ENCODE measurements around the gene CTNND2.

Gene CTNND2

DNA sequence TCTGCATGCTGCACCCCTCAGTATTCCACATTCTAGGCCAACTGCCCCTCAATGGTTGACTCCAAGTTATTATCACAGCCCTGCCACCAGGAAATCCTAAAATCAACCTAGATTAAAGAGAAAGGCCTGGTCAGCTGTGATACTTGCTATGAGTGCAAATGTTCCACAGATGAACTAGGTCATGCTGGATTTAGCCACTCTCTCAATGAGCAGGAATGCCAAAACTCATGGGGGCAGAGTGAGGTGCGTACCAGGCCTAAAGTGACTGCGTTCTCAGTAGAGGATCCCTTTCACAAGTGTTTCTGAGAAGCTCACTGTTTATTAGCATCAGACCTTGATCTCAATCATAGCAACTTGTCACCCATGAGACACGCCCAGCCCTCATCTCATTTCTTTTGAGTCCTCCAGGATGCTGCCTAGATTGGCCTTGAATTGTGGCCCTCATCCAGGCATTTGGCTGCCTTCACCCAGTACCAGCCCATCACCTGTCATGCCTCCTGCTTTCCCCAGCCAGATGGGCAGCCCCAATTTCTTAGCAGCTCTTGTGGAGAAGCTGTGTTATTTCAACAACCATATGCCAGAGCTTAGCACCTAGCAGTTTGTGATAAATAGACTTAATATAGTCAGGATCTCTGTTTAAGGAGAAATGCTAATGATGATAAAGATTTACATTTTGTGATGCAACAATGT, 383.9 kb downstream of the CTNND2 start:
- no peak for DNase-seq (ENCODE audit: low spot score)

DNA sequence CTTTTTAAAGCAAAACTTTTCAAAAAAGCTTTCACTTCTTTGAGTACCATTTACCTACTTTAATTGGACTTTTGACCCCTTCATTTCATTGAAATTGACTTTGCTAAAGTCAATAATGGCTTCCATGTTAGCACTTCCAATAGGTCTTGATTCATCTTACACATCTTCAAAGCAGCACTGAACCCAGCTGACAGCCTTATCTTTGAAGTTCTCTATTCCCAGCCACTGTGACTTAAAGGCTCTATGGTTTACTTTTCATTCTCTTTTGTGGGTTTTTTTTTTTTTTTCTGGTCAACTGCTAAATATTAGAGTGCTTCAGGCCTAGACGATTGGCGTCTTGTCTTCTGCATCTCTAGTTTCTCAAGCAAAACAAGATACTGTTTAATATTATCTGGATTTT, 385.0 kb downstream of the CTNND2 start:
- no peak for DNase-seq (ENCODE audit: low spot score)

DNA sequence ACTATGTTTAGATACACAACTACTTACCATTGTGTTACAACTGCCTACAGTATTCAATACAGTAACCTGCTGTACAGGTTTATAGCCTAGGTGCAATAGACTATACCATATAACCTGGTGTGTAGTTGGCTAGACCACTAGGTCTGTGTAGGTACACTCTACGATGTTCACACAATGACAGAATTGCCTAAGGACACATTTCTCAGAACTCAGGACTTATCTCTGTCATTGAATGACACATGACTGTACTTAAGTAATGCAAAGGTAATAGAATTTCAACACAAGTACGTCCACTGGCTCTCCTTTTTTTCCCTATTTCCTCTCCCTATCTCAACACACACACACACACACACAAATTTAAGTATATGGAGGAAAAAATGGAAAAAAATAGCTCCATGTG, 385.6 kb downstream of the CTNND2 start:
- DNase-seq (ENCODE audit: low spot score): no peak

DNA sequence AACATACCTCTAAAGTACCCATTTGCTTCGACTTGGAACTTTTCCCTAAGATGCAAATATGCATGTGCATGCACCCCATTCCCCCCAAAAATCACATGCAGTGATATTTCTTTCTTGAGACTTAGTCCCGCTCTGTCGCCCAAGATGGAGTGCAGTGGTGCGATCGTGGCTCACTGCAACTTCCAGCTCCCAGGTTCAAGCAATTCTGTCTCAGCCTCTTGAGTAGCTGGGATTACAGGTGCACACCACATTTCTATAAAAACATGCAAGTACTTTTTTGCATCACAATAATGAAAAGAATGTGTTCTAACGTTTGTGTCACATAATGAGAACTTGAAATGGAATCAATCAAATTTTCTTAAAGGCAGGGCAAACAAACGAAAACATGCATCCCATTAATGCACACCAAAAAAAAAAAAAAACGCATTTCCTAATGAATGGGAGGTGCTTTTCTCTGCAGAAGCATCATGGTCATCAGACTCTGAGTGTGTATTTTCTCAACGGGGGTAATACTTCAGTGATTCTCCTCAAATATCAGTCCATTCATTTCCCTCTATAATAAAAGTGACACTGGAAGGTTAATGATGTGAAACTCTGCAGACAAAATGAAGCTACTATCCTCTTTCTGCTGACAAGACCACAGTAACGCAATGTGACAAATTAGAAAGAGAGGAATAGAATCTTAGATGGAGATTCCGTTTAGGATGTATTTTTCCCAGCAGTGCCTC, 389.4 kb downstream of the CTNND2 start:
- DNase-seq (ENCODE audit: low spot score): no peak

DNA sequence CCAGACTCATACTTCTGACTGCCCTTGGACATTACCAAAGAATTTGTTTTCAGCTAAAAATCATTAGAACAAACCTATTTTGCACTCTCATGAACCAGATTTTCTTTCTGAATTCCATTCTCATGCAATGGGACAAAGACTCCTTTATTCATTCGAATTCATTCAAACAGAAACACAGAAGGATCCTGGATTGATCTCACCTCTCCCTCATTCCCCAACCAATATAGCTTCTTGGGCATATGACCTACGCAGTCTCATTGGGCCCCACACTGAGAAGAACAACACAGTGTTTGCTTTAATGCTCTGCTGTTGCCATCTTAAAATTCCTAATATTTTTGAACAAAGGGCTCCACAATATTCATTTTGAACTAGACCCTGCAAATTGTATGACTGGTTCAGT, 392.4 kb downstream of the CTNND2 start:
- DNase-seq (ENCODE audit: low spot score): no peak

DNA sequence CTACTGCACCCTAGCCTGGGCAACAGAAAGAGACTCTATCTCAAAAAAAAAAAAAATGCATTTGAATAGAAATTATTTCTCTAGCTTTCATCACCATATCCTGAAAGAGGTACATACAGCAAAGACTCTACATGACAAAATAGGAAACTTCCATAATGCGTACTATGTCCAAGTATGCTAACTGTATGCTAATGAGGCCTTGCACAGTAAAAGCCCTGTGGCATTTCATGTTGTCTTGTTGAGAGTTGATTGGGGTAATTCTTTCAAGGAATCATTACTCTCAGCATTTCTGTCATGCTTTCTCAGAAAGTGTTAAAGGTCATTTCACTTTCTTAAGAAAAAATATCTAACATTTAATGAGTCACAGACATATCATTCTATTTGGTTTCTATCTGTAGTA, 393.4 kb downstream of the CTNND2 start:
- no peak for DNase-seq (ENCODE audit: low spot score)

DNA sequence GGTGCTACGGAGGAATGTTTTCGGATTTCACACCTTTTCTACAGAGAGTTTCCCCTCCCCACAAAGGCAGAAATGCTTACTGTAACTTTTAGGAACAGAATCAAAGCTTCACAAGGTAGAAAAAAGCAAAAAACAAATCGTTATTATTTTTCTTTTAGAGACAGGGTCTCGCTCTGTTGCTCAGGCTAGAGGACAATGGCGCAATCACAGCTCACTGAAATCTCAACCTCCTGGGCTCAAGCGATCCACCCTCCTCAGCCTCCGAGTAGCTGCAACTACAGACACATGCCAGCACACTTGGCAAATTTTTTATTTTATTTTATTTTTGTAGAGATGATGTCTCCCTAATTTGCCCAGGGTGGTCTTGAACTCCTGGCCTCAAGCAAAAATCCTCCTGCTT, 394.5 kb downstream of the CTNND2 start:
- no peak for DNase-seq (ENCODE audit: low spot score)

DNA sequence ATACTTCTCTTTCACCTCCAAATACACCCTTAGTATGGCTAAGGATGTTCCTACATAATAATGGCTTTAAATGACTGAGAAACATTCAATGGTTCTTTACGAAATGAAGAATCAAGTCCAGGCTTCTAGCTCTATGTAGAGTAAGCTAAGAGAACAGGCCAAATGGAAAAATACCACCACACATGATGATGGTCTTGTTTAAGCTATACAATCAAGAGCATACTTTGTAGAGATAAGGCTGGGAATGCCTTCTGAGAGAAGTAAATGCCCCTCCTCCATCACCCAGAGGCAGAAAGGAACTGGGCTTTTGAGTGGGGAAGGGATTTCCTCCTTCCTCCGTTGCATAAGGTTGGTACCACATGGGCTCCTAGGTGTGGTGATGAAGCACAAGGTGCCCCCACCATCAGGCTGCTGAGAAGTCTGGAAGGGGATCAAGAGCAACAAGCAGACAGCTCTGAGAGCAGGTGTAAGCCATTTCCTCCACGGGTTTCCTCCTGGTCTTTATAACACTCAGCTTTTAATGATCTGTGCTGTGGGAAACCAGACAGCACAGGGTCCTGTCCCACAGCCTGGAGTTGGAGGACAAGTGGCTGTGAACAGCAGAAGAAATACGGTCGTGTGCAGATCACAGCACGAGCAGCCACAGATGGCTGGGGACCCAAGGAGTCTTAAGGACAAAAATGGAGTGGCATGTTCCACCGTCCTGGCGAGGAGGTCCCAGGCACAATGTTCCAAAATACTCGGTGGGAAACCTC, 396.9 kb downstream of the CTNND2 start:
- DNase-seq (ENCODE audit: low spot score): no peak

DNA sequence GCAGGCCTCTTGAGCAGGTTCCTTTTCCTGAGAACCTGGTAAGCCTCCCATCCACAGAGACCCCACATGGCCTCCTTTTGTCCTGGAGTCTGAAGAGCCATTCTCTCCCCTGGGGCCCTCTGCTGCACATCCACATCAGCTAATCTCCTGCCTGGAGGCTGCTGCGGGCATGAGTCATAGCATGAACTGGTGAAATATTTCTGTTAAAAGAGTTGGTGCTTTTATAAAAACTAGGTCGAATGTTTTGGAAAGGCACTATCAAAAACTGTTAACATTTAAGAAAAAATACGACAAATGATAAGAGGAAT, 399.4 kb downstream of the CTNND2 start:
- peak; percentile 43 for DNase-seq (ENCODE audit: low spot score)

DNA sequence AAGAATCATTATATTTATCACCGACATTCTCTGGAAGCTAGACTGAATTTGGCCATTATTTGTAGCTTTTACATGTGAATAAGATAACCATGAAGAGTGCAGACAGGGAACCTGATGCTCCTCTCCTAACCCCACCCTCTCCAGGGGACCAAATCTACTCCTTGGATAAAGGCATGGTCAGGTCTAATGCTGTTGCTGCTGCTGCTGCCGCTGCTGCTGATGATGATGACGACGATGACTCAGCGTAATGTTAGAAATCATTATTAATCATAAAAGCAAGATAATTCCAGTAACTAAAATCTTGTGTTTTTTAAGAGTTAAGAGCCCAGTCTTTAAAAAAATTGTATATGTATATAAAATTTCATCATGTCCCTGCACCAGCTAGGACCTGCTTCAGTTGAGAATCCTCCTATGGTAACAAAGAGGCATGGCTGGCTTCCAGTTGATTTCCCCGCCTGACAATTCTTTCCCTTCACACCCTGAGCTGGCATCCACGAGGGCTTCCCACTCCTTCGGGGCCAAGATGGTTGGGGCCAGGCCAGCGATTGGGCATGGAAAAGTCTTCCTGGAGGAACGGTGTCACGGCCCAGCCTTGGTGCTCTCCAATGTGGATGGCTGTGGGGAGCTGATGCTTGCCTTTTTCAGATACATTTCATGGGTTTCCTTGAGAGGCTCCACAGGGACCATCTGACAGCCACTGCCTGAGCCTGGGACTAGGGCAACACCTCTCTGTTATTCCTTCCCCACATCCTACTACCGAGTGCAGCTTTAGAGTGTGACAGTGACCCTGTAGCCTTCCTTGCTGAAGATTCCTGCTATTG, 400.0 kb downstream of the CTNND2 start:
- DNase-seq (ENCODE audit: low spot score): peak; percentile 42

DNA sequence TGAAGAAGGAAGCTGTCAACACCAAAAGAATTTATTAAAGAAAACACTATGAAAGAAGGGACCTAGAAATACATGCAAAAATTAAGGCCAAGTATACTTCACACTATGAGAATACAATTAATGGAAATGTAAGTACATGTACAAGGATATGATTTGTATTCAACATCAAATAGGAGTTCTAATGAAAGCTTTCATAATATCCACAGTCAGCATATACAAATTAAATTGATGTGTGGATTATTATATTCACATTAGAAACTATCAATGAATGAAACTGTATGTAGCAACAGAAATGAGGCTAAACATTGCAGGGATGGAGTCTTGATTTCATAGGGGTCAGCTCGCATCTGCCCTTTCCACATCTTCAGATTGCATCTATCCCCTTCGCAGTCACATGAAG, 401.5 kb downstream of the CTNND2 start:
- DNase-seq (ENCODE audit: low spot score): no peak

DNA sequence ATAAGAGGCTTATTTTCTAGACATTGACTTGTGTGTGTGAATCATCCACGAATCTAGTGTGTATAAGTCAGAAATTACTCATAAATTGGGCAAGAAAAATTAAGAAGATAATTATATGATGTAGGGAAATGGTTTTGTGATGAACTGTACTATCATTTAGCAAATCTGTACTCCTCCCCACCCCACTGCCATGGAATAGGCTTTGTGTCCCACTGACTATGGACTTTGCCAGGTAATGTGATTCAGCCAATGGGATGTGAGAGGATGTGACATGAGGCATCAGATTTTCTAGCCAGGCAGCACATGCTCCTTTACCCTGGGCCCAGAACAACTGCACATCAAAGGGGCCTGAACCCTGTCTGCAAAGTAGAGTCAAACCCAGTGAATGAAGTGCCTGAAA, 406.6 kb downstream of the CTNND2 start:
- no peak for DNase-seq (ENCODE audit: low spot score)

DNA sequence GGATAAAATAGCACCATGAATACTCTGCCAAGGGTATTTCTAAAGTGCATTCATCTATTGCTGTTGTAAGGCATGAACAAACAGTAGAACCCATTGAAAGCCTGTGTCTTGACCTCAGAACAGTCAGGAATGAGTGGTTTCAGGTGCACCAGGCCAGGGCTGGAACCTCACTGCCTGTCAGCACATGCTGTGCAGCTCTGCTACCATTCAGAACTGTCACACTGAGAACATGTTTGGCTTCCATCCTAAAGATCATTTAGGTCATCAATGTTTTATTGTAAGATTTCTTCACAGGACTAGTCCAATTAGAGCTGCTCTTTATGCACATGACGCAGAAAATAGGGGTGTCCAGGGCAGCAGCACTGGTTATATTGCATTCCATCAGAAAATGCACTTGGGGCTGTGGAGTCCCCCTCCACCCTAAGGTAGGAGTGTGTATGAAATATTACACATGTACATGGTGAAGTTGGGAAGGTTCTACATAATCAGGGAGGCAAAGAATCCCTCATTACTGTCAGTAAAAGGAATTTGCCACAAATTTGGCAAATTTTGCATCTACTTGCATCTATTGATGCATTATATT, 408.0 kb downstream of the CTNND2 start:
- DNase-seq (ENCODE audit: low spot score): no peak

DNA sequence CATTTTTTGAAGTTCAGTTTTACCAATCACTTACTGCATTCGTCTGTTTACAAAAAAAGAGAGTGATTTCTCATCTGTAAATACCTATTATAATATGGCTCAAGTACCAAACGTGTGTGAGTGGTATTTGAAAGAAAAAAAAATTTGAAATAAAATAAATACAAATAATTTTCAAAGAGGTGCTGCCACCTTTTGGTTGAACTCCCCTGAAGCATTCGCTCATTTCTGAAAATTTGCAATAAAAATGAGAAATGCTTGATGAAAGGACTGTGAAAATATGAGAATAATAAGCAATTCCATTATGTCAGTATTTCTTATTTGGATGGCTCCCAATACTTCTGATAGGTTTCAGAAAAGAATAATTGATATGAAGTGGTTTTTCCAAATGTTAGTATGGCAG, 409.9 kb downstream of the CTNND2 start:
- DNase-seq (ENCODE audit: low spot score): no peak

DNA sequence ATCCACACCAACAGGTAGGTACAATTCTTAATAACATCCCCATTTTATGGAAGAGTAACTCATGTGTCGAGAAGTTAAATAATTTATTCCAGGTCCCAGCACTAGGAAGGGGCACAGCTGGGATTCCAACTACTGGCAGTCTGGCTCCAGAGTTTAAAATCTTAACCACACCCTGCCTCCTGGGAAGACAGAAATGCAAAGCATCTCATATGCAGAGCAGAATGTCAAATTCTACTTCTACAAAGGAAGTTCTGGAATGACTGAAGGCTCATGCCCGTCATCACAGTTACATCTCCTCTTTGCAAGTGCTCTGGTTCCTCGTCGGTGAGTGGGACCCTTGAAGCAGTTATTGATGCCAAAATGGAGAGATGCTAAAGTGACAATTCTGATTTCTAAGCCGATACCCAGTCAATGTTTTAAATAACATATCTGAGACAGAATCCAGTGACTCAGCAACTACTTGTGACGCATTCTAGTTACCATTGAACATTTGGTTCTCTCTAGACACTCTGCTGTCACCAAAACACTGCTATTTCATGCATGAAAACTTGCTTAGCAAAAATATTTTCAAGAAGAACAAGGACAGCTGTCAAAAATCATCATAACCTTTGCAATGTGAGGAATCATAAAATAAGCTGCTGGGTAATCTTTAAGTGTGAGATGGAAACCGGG, 412.7 kb downstream of the CTNND2 start:
- DNase-seq (ENCODE audit: low spot score): no peak

DNA sequence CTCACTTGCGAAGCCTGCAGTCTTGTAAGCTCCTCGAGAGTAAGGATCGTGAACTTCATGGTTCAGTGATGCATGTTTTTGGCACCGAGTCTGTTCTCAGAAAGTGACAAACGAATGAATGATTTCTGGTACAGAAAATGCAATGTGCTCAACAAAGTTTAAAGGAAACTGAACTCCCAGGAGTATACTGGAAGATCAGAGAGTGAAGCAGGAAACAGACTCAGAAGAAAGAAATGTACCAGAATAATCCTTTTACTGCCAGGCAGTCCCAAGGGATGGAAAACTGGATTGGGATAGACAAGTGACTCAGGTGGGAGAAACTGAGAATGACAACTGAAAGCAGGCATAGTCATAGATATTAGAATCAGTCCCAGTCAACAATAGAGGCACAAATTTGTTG, 420.6 kb downstream of the CTNND2 start:
- DNase-seq (ENCODE audit: low spot score): no peak

DNA sequence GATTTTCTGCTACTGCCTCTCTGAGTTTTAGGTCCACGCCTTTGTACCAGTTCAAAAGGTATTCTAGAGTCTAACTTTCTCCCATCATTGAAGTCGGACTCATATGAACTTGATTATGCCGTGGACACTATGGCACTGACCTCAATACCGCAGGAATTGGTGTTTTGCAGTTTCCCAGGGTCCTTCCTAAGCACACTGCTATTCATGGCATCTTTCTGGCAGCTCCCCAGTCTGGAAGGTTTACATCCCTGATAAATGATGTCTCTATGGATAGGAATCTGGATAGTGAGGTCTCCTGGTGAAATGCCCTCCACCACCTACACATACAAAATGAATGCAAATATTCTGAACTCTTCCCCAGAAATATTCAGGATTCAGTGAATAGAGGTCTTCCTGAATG, 422.2 kb downstream of the CTNND2 start:
- no peak for DNase-seq (ENCODE audit: low spot score)

DNA sequence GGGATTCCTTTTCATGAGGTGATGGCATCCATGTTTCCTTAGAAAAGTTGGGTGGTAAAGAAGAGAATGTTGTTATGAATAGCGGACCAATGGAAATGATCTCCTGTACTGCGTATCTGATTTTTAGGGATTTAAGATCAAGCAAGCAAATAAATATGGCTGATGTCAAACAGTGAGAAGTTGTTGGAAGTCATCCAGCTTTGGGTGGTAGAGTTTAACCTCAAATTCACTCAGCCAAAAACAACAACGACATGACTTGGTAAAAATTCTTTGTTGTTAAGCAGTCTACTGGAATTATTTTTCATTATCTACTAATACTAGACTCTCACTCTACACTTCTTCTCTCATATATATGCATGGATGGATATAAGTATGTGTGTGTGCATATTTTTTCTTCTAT, 426.5 kb downstream of the CTNND2 start:
- DNase-seq (ENCODE audit: low spot score): no peak

DNA sequence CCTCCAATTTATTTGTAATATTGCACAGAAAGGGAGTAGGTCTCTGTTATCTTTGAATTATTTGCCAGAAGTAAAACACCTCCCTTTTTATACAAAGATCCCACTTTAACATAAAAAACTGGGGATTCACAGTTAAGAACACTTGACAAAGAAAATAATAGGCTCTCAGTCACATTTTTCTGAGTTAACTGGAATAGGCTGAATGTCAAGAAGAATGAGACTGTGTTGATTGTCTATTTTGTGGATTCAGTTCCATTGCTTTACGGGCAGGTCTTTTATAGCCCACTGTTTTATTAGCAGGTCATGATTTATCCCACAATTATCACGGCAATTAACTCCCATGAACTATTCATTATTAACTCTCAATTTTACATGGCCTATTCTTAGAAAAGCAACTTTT, 427.4 kb downstream of the CTNND2 start:
- no peak for DNase-seq (ENCODE audit: low spot score)

DNA sequence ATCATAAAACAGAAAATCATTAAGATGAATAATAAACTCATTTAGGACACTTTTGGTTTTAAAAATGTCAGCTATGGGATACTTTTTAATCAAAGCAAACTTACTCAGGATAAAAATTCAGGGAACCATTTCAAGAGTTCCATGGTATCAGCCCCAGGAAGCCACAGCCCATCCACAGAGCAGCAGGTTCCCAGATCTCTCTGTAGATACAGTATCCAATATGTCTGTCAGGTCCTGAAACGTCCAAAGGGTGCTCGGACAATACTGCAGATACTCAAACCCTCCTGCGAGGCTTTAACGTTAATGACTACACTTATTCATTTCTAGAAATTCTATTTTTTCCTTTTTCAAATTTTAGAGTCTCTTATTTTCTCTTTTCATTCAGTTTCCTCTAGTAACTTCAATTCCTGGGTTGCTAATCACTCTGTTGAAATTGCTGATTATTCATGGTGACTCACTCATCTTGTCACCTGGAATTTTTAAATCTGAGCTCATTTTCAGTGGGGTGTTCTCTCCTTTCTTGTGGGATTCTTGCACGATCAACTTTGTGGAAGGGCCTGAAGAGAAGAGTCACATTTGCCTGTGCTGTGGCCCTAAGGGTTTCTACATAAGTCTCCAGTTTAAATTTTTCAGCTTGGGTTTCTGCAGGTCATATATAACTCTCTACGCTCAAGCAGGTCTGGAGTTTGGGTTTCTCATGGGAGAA, 435.8 kb downstream of the CTNND2 start:
- DNase-seq (ENCODE audit: low spot score): no peak

DNA sequence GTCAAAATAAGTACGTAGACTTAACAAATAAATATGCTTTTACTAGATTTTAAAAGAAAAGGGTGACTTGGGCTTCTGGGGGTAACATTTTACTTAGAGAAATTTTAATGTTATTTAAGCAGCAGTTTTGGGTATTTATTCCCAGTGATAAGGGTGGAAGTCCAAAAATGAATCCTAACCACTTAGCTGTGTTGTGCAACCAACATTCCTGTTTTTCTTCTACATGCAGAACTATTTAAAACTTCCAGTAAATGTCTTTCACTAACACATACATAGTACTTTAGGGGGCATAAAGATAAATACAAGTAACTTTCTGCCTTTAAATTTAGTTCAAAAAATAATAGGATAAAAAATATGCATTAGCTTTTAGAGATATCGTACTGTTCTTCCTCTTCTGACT, 436.7 kb downstream of the CTNND2 start:
- DNase-seq (ENCODE audit: low spot score): no peak

Measured in SK-N-DZ (cell line).